Neural progenitor cell (in vitro differentiated cells): Measurements from ENCODE around the gene SLC6A5. TPM values are rescaled to one million over a fixed set of nuclear protein-coding genes. Genes with fewer than 3 reads are reported as not detected.
A peak's percentile ranks its signal among the peaks of the same experiment; 100 is the strongest.

Experiments
- DNase-seq: peaks from one replicate; pipeline ENCODE4 v3.0.0-alpha.2; 2016; ENCODE audit warnings: low spot score
- H2AFZ ChIP-seq: fragments of 200-600 bp; sonication (generic); replicated peaks from 2 replicates; pipeline ENCODE4 v1.6.1; 2016; ENCODE audit warnings: antibody characterized with exemption
- H3F3A ChIP-seq: fragments of 200-600 bp; sonication (generic); 2 replicates; pipeline ENCODE4 v1.6.1; 2016; ENCODE audit warnings: antibody characterized with exemption, low read depth
- H3K27ac ChIP-seq: fragments of 200-600 bp; sonication (generic); 2 replicates; pipeline ENCODE4 v1.5.1; 2016; ENCODE audit warnings: mild to moderate bottlenecking
- H3K27me3 ChIP-seq: fragments of 200-600 bp; sonication (generic); 2 replicates; pipeline ENCODE4 v1.6.1; 2016; ENCODE audit warnings: mild to moderate bottlenecking, moderate library complexity
- H3K36me3 ChIP-seq: fragments of 200-600 bp; sonication (generic); 2 replicates; pipeline ENCODE4 v1.5.1; 2016
- H3K4me1 ChIP-seq: fragments of 200-600 bp; sonication (generic); 2 replicates; pipeline ENCODE4 v1.6.1; 2016; ENCODE audit warnings: mixed run types
- H3K4me2 ChIP-seq: fragments of 200-600 bp; sonication (generic); 2 replicates; pipeline ENCODE4 v1.6.1; 2016
- H3K4me3 ChIP-seq: fragments of 200-600 bp; sonication (generic); 2 replicates; pipeline ENCODE4 v1.5.1; 2016
- H3K79me2 ChIP-seq: fragments of 200-600 bp; sonication (generic); 2 replicates; pipeline ENCODE4 v1.6.1; 2016; ENCODE audit warnings: low read depth
- H3K9ac ChIP-seq: fragments of 200-600 bp; sonication (generic); 2 replicates; pipeline ENCODE4 v1.6.1; 2016
- H3K9me3 ChIP-seq: fragments of 200-600 bp; sonication (generic); 2 replicates; pipeline ENCODE4 v1.5.1; 2016; ENCODE audit warnings: low read depth
- H4K20me1 ChIP-seq: fragments of 200-600 bp; sonication (generic); 2 replicates; pipeline ENCODE4 v1.6.1; 2016; ENCODE audit warnings: low read depth
- H3K27ac Mint-ChIP-seq: 3 replicates; pipeline ENCODE4 v1.8.0; 2021; ENCODE audit warnings: mixed read lengths
- H3K27me3 Mint-ChIP-seq: 2 replicates; pipeline ENCODE4 v1.8.0; 2022; ENCODE audit warnings: low read depth, mild to moderate bottlenecking, inconsistent platforms, moderate library complexity, mixed read lengths; ENCODE audit not compliant: insufficient read depth
- H3K36me3 Mint-ChIP-seq: 3 replicates; pipeline ENCODE4 v1.8.0; 2021; ENCODE audit warnings: mixed read lengths
- H3K4me1 Mint-ChIP-seq: 3 replicates; pipeline ENCODE4 v1.8.0; 2021; ENCODE audit warnings: mixed read lengths
- H3K4me3 Mint-ChIP-seq: 3 replicates; pipeline ENCODE4 v1.8.0; 2021; ENCODE audit warnings: mild to moderate bottlenecking, moderate library complexity, mixed read lengths
- H3K9me3 Mint-ChIP-seq: 3 replicates; pipeline ENCODE4 v1.8.0; 2020; ENCODE audit warnings: mixed read lengths
- CTCF ChIP-seq: fragments of 200-600 bp; sonication (generic); IDR thresholded peaks from 2 replicates; pipeline ENCODE4 v1.5.1; 2017; ENCODE audit warnings: antibody characterized with exemption, mild to moderate bottlenecking
- EZH2 ChIP-seq: fragments of 200-600 bp; sonication (generic); IDR thresholded peaks from 2 replicates; pipeline ENCODE4 v1.6.1; 2017; ENCODE audit warnings: antibody characterized with exemption, mild to moderate bottlenecking, moderate library complexity
- EZH2phosphoT487 ChIP-seq: fragments of 200-600 bp; sonication (generic); IDR thresholded peaks from 2 replicates; pipeline ENCODE4 v1.6.1; 2017; ENCODE audit warnings: antibody characterized with exemption
- total RNA-seq: library from RNA; depleted of rRNA; stranded (reverse); fragments of >200 nt; gene quantifications from 2 replicates; pipeline ENCODE4 v1.2.3, GENCODE V29; 2015; ENCODE audit warnings: low replicate concordance

The SLC6A5 gene
- total RNA-seq, 1 donor from 2014 or later, result not detected

GRCh38 chr11:20670932-20671403 lies 71.6 kb downstream of the SLC6A5 start:
- TF ChIP-seq CTCF (no peak), EZH2phosphoT487 (no peak), EZH2 (no peak)
- H2AFZ ChIP-seq, result no peak overlapping the region
- H3K27me3 ChIP-seq, result peaks cover 79% of the 10 kb centered on the region
- H3K4me3 ChIP-seq, result peak overlapping the region; percentile 74
- peaks cover 9% of the 10 kb centered on the region for H3K9me3 Mint-ChIP-seq
- H3K27ac ChIP-seq, result no peak overlapping the region
- H3K9ac ChIP-seq, result no peak overlapping the region
- no peaks in the 10 kb centered on the region for H3K9me3 ChIP-seq
- peak overlapping the region; percentile 81 for H3K4me3 Mint-ChIP-seq
- peaks cover 24% of the 10 kb centered on the region for H3K27me3 Mint-ChIP-seq
- H3F3A ChIP-seq, result peaks cover 10% of the 10 kb centered on the region
- H3K36me3 Mint-ChIP-seq, result peaks cover 4% of the 10 kb centered on the region
- no peaks in the 10 kb centered on the region for H3K36me3 ChIP-seq
- peaks cover 24% of the 10 kb centered on the region for H4K20me1 ChIP-seq
- no peaks in the 10 kb centered on the region for H3K79me2 ChIP-seq
- peak overlapping the region; percentile 94 for H3K4me2 ChIP-seq
- DNase-seq, result peak; percentile 34
- peaks cover 31% of the 10 kb centered on the region for H3K4me1 ChIP-seq
- H3K27ac Mint-ChIP-seq, result no peak overlapping the region
- H3K4me1 Mint-ChIP-seq, result peaks cover 41% of the 10 kb centered on the region

- Histone ChIP-seq H3K4me3 (no peak overlapping the region), H3K9me3 (no peaks in the 10 kb centered on the region), H4K20me1 (peaks cover 24% of the 10 kb centered on the region), H3K9ac (no peak overlapping the region), H3F3A (peaks cover 10% of the 10 kb centered on the region), H3K4me1 (peaks cover 31% of the 10 kb centered on the region), H3K36me3 (no peaks in the 10 kb centered on the region), H3K27me3 (peaks cover 68% of the 10 kb centered on the region), H3K4me2 (no peak overlapping the region), H3K27ac (no peak overlapping the region), H2AFZ (no peak overlapping the region), H3K79me2 (no peaks in the 10 kb centered on the region)
- TF ChIP-seq EZH2phosphoT487, result no peak
- TF ChIP-seq CTCF, result peak; percentile 45
- H3K27me3 Mint-ChIP-seq, result peaks cover 24% of the 10 kb centered on the region
- peak overlapping the region; percentile 81 for H3K4me3 Mint-ChIP-seq
- peak; percentile 47 for DNase-seq
- H3K4me1 Mint-ChIP-seq, result peaks cover 40% of the 10 kb centered on the region
- peaks cover 4% of the 10 kb centered on the region for H3K36me3 Mint-ChIP-seq
- H3K27ac Mint-ChIP-seq, result no peak overlapping the region
- H3K9me3 Mint-ChIP-seq, result peaks cover under 1% of the 10 kb centered on the region
Observed at GRCh38 chr11:20671856-20672546, 72.6 kb downstream of the SLC6A5 start.

GRCh38 chr11:20672575-20672974 lies 73.2 kb downstream of the SLC6A5 start:
- DNase-seq, result peak; percentile 41
- Mint-ChIP-seq H3K4me3 (no peak overlapping the region), H3K27ac (no peak overlapping the region), H3K27me3 (peaks cover 24% of the 10 kb centered on the region), H3K36me3 (peaks cover 2% of the 10 kb centered on the region), H3K9me3 (no peaks in the 10 kb centered on the region), H3K4me1 (peaks cover 34% of the 10 kb centered on the region)
- no peak overlapping the region for H3K9ac ChIP-seq
- H3K9me3 ChIP-seq, result no peaks in the 10 kb centered on the region
- peaks cover 63% of the 10 kb centered on the region for H3K27me3 ChIP-seq
- H3K4me2 ChIP-seq, result no peak overlapping the region
- H3K4me3 ChIP-seq, result no peak overlapping the region
- H3K27ac ChIP-seq, result no peak overlapping the region
- no peak overlapping the region for H2AFZ ChIP-seq
- H3K36me3 ChIP-seq, result no peaks in the 10 kb centered on the region
- H3K79me2 ChIP-seq, result no peaks in the 10 kb centered on the region
- peaks cover 24% of the 10 kb centered on the region for H4K20me1 ChIP-seq
- no peak for TF ChIP-seq EZH2
- TF ChIP-seq EZH2phosphoT487, result no peak
- TF ChIP-seq CTCF, result peak; percentile 60
- H3K4me1 ChIP-seq, result peaks cover 31% of the 10 kb centered on the region
- peaks cover 10% of the 10 kb centered on the region for H3F3A ChIP-seq
